Measurements from ENCODE around the gene ARMS2.

GRCh38 chr10:122454071-122454470 lies 382 bp upstream of the ARMS2 start:
- no peak for TF ChIP-seq POLR2AphosphoS5 (IDR thresholded peaks at IDR 0.05; ENCODE audit: low read depth)
- TF ChIP-seq CTCF (conservative IDR thresholded peaks at IDR 0.05; ENCODE audit: low read depth in 2 of 2), result no peak
- TF ChIP-seq EZH2 (IDR thresholded peaks at IDR 0.05; ENCODE audit: low read depth, unreplicated experiment), result no peak
- TF ChIP-seq CREB1 (CRISPR knock-in tag; IDR thresholded peaks at IDR 0.05; ENCODE audit: low read depth), result no peak
- TF ChIP-seq ETS1 (IDR thresholded peaks at IDR 0.05), result no peak
- no peak for TF ChIP-seq REST (IDR thresholded peaks at IDR 0.05; ENCODE audit: unreplicated experiment)
- no peak for TF ChIP-seq STAT1 (IDR thresholded peaks at IDR 0.05; ENCODE audit: unreplicated experiment)
- TF ChIP-seq ZNF331 (CRISPR knock-in tag; IDR thresholded peaks at IDR 0.05; ENCODE audit: low read depth), result no peak
- no peak for TF ChIP-seq ZNF114 (CRISPR knock-in tag; IDR thresholded peaks at IDR 0.05)

Data from GM23338 (cell line).